Vagina (tissue), 2 donors: ENCODE measurements around the gene URI1.

Experiments
- POLR2A ChIP-seq, 2 donors: fragments of 450-650 bp; IDR thresholded peaks; one replicate each; pipeline ENCODE4 v1.6.1; 2017; ENCODE audit warnings: antibody characterized with exemption in 2 of 2, mild to moderate bottlenecking in 2 of 2, moderate library complexity in 2 of 2
- TF ChIP-seq, protein P1 (sequence below), 3 experiments: fragments of 450-650 bp in 2 of 3; fragments of 200-600 bp in 1 of 3; sonication (generic) in 1 of 3; IDR thresholded peaks; one replicate each; pipeline ENCODE4 v1.5.1; 2017 to 2019; ENCODE audit warnings: antibody characterized with exemption in 3 of 3, mild to moderate bottlenecking in 2 of 3, moderate library complexity in 2 of 3

DNA sequence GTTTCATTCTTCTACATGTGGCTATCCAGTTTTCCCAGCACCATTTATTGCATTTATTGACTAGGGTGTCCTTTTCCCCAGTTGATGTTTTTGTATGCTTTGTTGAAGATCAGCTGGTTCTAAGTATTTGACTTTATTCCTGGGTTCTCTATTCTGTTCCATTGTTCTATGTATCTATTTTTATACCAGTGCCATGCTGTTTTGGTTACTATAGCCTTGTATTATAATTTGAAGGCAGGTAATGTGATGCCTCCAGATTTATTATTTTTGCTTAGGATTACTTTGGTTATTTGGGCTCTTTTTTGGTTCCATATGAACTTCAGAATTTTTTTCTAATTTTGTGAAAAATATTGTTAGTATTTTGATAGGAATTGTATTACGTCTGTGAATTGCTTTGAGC is 80.6 kb downstream of the URI1 start:
- TF ChIP-seq, protein P1, sequence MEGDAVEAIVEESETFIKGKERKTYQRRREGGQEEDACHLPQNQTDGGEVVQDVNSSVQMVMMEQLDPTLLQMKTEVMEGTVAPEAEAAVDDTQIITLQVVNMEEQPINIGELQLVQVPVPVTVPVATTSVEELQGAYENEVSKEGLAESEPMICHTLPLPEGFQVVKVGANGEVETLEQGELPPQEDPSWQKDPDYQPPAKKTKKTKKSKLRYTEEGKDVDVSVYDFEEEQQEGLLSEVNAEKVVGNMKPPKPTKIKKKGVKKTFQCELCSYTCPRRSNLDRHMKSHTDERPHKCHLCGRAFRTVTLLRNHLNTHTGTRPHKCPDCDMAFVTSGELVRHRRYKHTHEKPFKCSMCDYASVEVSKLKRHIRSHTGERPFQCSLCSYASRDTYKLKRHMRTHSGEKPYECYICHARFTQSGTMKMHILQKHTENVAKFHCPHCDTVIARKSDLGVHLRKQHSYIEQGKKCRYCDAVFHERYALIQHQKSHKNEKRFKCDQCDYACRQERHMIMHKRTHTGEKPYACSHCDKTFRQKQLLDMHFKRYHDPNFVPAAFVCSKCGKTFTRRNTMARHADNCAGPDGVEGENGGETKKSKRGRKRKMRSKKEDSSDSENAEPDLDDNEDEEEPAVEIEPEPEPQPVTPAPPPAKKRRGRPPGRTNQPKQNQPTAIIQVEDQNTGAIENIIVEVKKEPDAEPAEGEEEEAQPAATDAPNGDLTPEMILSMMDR (IDR thresholded peaks at IDR 0.05): no peak
- no peak for TF ChIP-seq POLR2A (IDR thresholded peaks at IDR 0.05)
